ENCODE measurements around the gene ABCA8.

DNA sequence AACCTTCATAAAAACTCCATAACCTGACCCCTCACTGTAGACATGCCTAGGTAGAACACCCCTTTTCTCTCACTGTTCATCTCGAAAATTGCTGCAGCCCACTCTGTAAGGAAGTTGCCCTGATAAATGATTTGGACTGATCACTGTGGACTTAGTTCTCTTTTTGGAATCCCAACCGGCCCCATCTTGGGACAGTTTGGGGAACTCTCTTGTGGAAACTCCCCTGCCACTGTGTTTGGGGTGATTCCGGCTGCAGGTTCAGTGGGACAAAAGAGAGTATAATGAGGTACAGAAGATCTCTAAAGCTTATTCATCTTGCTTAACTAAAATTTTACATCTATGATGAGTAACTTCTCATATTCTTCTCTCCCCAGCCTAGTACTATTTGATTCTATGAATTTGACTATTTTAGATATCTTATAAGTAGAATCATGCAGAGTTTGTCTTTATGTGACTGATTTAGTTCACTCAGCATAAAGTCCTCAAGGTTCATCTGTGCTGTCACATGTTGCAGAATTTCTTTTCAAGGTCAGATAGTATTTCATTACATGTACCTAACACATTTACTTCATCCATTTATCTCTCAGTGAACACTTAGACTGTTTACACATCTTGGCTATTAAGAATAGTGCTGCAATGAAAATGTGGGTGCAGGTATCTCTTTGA, 84.9 kb downstream of the ABCA8 start:
- TF ChIP-seq POLR2A (IDR thresholded peaks at IDR 0.05) (no peak), CTCF (IDR thresholded peaks at IDR 0.05) (no peak)
